ENCODE measurements around the gene RUSF1.

Gene RUSF1

GRCh38 chr16:31480851-31481536, 27.2 kb downstream of the RUSF1 start:
- H3K4me3 ChIP-seq (ENCODE audit: low read depth, low read length), result no peak overlapping the region
- DNase-seq (ENCODE audit: low read depth, low spot score), result no peak
- in situ Hi-C loops (cut with HindIII; ENCODE audit: low sequenced_read_pairs), result no loop called here
- no peak for TF ChIP-seq CTCF (IDR thresholded peaks at IDR 0.05; ENCODE audit: low read depth, low read length)

GRCh38 chr16:31479751-31480150, 28.4 kb downstream of the RUSF1 start:
- in situ Hi-C loops (cut with HindIII; ENCODE audit: low sequenced_read_pairs), result no loop called here
- TF ChIP-seq CTCF (IDR thresholded peaks at IDR 0.05; ENCODE audit: low read depth, low read length), result no peak
- no peak for DNase-seq (ENCODE audit: low read depth, low spot score)

GRCh38 chr16:31478956-31479355, 29.2 kb downstream of the RUSF1 start:
- DNase-seq (ENCODE audit: low read depth, low spot score), result no peak
- H3K4me3 ChIP-seq (ENCODE audit: low read depth, low read length), result no peak overlapping the region
- no peak for TF ChIP-seq CTCF (IDR thresholded peaks at IDR 0.05; ENCODE audit: low read depth, low read length)
- in situ Hi-C loops (cut with HindIII; ENCODE audit: low sequenced_read_pairs), result no loop called here

More at GRCh38 chr16:31479751-31480150, 28.4 kb downstream of the RUSF1 start:
- H3K4me3 ChIP-seq (ENCODE audit: low read depth, low read length), result no peak overlapping the region

GRCh38 chr16:31477220-31478216, 30.7 kb downstream of the RUSF1 start:
- in situ Hi-C loops (cut with HindIII; ENCODE audit: low sequenced_read_pairs), result no loop called here
- DNase-seq (ENCODE audit: low read depth, low spot score), result no peak
- TF ChIP-seq CTCF (IDR thresholded peaks at IDR 0.05; ENCODE audit: low read depth, low read length), result no peak
- H3K4me3 ChIP-seq (ENCODE audit: low read depth, low read length), result no peak overlapping the region

- no peak for DNase-seq (ENCODE audit: low read depth, low spot score)
- no peak for TF ChIP-seq CTCF (IDR thresholded peaks at IDR 0.05; ENCODE audit: low read depth, low read length)
- in situ Hi-C loops (cut with HindIII; ENCODE audit: low sequenced_read_pairs), result no loop called here
- H3K4me3 ChIP-seq (ENCODE audit: low read depth, low read length), result no peak overlapping the region
Measured at GRCh38 chr16:31476303-31477219, 31.6 kb downstream of the RUSF1 start.

GRCh38 chr16:31475946-31476302, 32.3 kb downstream of the RUSF1 start:
- in situ Hi-C loops (cut with HindIII; ENCODE audit: low sequenced_read_pairs), result no loop called here
- H3K4me3 ChIP-seq (ENCODE audit: low read depth, low read length), result no peak overlapping the region
- TF ChIP-seq CTCF (IDR thresholded peaks at IDR 0.05; ENCODE audit: low read depth, low read length), result no peak
- DNase-seq (ENCODE audit: low read depth, low spot score), result no peak
